HCT116 (cell line): ENCODE measurements around the gene DCTN5.

Source experiments
- CEBPB ChIP-seq: IDR thresholded peaks from 2 replicates; pipeline ENCODE4 v1.6.1; 2012; ENCODE audit warnings: low read depth
- EZH2 ChIP-seq: fragments of 200-600 bp; sonication (generic); IDR thresholded peaks from 2 replicates; pipeline ENCODE4 v1.6.1; 2017; ENCODE audit warnings: antibody characterized with exemption, mixed run types
- POLR2A ChIP-seq: IDR thresholded peaks from 2 replicates; pipeline ENCODE4 v1.7.0; 2011; ENCODE audit warnings: borderline replicate concordance; ENCODE audit not compliant: insufficient read depth, insufficient read length; ENCODE audit errors: extremely low read depth
- TF ChIP-seq, protein P1 (sequence below), 3 experiments: fragments of 200-600 bp in 1 of 3; sonication (generic) in 1 of 3; IDR thresholded peaks in 2 of 3; conservative IDR thresholded peaks in 1 of 3; 2 replicates each; pipeline ENCODE4 v1.5.1; 2012 to 2017; ENCODE audit warnings: low read depth in 2 of 3, low read length in 2 of 3, antibody characterized with exemption in 1 of 3, borderline replicate concordance in 1 of 3, control low read depth in 1 of 3, mild to moderate bottlenecking in 1 of 3, mixed read lengths in 1 of 3, mixed run types in 1 of 3, moderate library complexity in 1 of 3; ENCODE audit not compliant: insufficient read depth in 1 of 3
- TF ChIP-seq, protein P2 (sequence below): IDR thresholded peaks from 2 replicates; pipeline ENCODE4 v1.6.1; 2012; ENCODE audit warnings: low read depth

DNA sequence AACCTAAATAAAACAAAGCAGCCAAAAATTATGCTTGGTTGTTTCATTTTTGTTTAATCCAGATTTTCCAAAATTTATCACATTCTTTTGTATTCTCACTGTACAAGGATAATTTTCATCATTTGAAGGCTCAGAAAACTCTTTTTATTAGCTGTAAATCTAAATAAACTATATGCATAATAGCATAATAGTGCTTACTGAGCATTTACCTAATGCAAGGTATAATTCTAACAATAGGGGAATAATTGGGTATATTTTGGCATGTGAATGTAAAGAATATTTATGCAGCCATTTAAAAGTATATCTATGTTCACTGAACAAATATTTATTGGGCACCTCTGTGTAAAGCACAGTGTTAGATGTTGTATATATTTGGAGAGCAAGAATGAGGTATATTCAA is 17.2 kb upstream of the DCTN5 start:
- TF ChIP-seq, protein P1, sequence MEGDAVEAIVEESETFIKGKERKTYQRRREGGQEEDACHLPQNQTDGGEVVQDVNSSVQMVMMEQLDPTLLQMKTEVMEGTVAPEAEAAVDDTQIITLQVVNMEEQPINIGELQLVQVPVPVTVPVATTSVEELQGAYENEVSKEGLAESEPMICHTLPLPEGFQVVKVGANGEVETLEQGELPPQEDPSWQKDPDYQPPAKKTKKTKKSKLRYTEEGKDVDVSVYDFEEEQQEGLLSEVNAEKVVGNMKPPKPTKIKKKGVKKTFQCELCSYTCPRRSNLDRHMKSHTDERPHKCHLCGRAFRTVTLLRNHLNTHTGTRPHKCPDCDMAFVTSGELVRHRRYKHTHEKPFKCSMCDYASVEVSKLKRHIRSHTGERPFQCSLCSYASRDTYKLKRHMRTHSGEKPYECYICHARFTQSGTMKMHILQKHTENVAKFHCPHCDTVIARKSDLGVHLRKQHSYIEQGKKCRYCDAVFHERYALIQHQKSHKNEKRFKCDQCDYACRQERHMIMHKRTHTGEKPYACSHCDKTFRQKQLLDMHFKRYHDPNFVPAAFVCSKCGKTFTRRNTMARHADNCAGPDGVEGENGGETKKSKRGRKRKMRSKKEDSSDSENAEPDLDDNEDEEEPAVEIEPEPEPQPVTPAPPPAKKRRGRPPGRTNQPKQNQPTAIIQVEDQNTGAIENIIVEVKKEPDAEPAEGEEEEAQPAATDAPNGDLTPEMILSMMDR (IDR thresholded peaks at IDR 0.05 in 2 of 3, conservative IDR thresholded peaks at IDR 0.05 in 1 of 3; ENCODE audit: borderline replicate concordance in 1 of 3, insufficient read depth in 1 of 3, low read depth in 2 of 3, low read length in 2 of 3), result no peak
- TF ChIP-seq POLR2A (no peak), EZH2 (no peak), CEBPB (no peak)
- TF ChIP-seq, protein P2, sequence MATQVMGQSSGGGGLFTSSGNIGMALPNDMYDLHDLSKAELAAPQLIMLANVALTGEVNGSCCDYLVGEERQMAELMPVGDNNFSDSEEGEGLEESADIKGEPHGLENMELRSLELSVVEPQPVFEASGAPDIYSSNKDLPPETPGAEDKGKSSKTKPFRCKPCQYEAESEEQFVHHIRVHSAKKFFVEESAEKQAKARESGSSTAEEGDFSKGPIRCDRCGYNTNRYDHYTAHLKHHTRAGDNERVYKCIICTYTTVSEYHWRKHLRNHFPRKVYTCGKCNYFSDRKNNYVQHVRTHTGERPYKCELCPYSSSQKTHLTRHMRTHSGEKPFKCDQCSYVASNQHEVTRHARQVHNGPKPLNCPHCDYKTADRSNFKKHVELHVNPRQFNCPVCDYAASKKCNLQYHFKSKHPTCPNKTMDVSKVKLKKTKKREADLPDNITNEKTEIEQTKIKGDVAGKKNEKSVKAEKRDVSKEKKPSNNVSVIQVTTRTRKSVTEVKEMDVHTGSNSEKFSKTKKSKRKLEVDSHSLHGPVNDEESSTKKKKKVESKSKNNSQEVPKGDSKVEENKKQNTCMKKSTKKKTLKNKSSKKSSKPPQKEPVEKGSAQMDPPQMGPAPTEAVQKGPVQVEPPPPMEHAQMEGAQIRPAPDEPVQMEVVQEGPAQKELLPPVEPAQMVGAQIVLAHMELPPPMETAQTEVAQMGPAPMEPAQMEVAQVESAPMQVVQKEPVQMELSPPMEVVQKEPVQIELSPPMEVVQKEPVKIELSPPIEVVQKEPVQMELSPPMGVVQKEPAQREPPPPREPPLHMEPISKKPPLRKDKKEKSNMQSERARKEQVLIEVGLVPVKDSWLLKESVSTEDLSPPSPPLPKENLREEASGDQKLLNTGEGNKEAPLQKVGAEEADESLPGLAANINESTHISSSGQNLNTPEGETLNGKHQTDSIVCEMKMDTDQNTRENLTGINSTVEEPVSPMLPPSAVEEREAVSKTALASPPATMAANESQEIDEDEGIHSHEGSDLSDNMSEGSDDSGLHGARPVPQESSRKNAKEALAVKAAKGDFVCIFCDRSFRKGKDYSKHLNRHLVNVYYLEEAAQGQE, result no peak
